Panc1 (cell line): ENCODE measurements around the gene CYP24A1. TPM values are rescaled to one million over a fixed set of nuclear protein-coding genes. Genes with fewer than 3 reads are reported as not detected.

Source experiments
- ATAC-seq: fragments of 200-7000 bp; cut with Tn5 transposase; 2 replicates; pipeline ENCODE4 v1.9.1; 2020; ENCODE audit warnings: mild to moderate bottlenecking, moderate library complexity
- BruUV-seq: library from RNA; stranded (reverse); fragments of 400-500 nt; replicated peaks from 2 replicates; lab custom pipeline; 2021; lab: Mats Ljungman, UMichigan
- CTCF ChIA-PET: fragments of 300-600 bp; sonication (Branson Sonifier 250); formaldehyde crosslinking; loops from one replicate; lab custom pipeline; 2022; ENCODE audit warnings: antibody characterized with exemption; lab: Charles Lee
- POLR2A ChIA-PET: fragments of 300-600 bp; sonication (Branson Sonifier 250); formaldehyde crosslinking; loops from one replicate; lab custom pipeline; 2022; ENCODE audit warnings: antibody characterized with exemption; lab: Charles Lee
- DNase-seq: peaks from one replicate; pipeline ENCODE4 v3.0.0-alpha.2; 2010; ENCODE audit warnings: low read depth, low spot score
- H3K27ac ChIP-seq: 2 replicates; pipeline ENCODE4 v1.5.1; 2011; ENCODE audit warnings: mild to moderate bottlenecking, low read length, inconsistent platforms
- H3K27me3 ChIP-seq: fragments of 200-500 bp; sonication (Bioruptor generic); 2 replicates; pipeline ENCODE4 v1.6.0; 2014; ENCODE audit warnings: low read length, inconsistent platforms; ENCODE audit not compliant: control insufficient read depth, insufficient read depth
- H3K36me3 ChIP-seq: fragments of 200-500 bp; sonication (Bioruptor generic); 2 replicates; pipeline ENCODE4 v1.5.1; 2014; ENCODE audit warnings: inconsistent platforms, mild to moderate bottlenecking, low read length, moderate library complexity; ENCODE audit not compliant: control insufficient read depth, insufficient read depth
- H3K4me1 ChIP-seq: 2 replicates; pipeline ENCODE4 v1.5.1; 2011; ENCODE audit warnings: inconsistent platforms, mild to moderate bottlenecking, low read length, moderate library complexity; ENCODE audit not compliant: control insufficient read depth, insufficient read depth
- H3K4me3 ChIP-seq, 2 experiments: 2 replicates each; pipeline ENCODE4 v1.5.1; 2011 to 2012; ENCODE audit warnings: low read depth in 2 of 2, low read length in 2 of 2, mild to moderate bottlenecking in 2 of 2, inconsistent platforms in 1 of 2, moderate library complexity in 1 of 2
- H3K9me3 ChIP-seq: fragments of 200-500 bp; sonication (Bioruptor generic); 2 replicates; pipeline ENCODE4 v1.5.1; 2014; ENCODE audit warnings: low read depth, mild to moderate bottlenecking, inconsistent platforms, low read length, moderate library complexity; ENCODE audit not compliant: control insufficient read depth, insufficient read depth
- CTCF ChIP-seq: fragments of 450-650 bp; IDR thresholded peaks from 2 replicates; pipeline ENCODE4 v1.5.1; 2017; ENCODE audit warnings: mild to moderate bottlenecking
- POLR2AphosphoS5 ChIP-seq: IDR thresholded peaks from 2 replicates; pipeline ENCODE4 v1.6.1; 2012; ENCODE audit warnings: mild to moderate bottlenecking, low read depth, low read length, moderate library complexity
- SIN3A ChIP-seq: IDR thresholded peaks from 2 replicates; pipeline ENCODE4 v1.6.1; 2012; ENCODE audit warnings: low read depth, mild to moderate bottlenecking, low read length, moderate library complexity, borderline replicate concordance; ENCODE audit not compliant: insufficient read depth
- TCF7L2 ChIP-seq: IDR thresholded peaks from 2 replicates; pipeline ENCODE4 v1.6.1; 2011; ENCODE audit warnings: mild to moderate bottlenecking, low read depth, low read length, inconsistent platforms
- in situ Hi-C: cut with HindIII; loops from 2 replicates; pipeline ENCODE4 v1.10.0; 2016; ENCODE audit warnings: low sequenced_read_pairs, low pct_unique_long_range_greater_than_20kb
- intact Hi-C: fragments of 100-400 bp; cut with micrococcal nuclease; formaldehyde crosslinking; loops from one replicate; pipeline ENCODE4 v1.10.0; 2022; ENCODE audit not compliant: unreplicated experiment
- total RNA-seq: library from RNA; stranded (reverse); gene quantifications from one replicate; pipeline ENCODE4 v1.2.1, GENCODE V29; 2021; ENCODE audit not compliant: unreplicated experiment
- TF ChIP-seq, protein P1 (sequence below), 2 experiments: IDR thresholded peaks; 2 replicates each; pipeline ENCODE4 v1.6.1; 2011 to 2012; ENCODE audit warnings: low read depth in 2 of 2, control low read depth in 1 of 2, low read length in 1 of 2, mild to moderate bottlenecking in 1 of 2, moderate library complexity in 1 of 2; ENCODE audit not compliant: insufficient read depth in 1 of 2

The CYP24A1 gene
- total RNA-seq, 1 experiment from 2014 or later: 3.0 TPM

DNA sequence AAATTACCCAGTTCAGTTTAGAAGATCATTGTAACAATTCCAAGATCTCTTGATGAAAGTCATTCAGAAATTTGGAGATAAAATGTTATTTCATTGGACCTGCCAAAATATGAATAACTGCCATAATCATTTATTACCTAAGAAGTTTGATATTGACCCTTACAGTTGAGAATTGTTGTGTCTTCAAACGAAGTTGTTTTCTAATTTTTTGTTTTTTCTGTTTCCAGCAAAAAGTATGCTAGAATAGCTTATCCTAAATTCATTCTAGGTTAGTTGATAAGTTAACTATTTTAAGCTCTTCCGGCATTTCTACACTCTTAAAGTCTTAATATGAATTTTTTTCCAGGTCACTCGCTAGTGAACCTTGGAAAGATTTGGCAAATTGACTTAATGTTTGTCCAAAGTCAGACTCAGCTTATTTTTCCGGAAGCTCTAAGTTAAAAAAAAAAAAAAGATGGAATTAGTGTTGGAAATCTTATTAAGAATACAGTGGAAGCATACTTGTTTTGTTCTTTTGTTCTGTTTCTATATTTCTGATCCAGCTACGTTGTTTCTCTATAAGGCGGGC, 28.9 kb downstream of the CYP24A1 start:
- H3K4me3 ChIP-seq: no peak overlapping the region
- ATAC-seq (no peak), DNase-seq (no peak)
- H3K4me1 ChIP-seq: peaks cover 6% of the 10 kb centered on the region; the same call in 1 of the 2 replicates
- no peak for TF ChIP-seq POLR2AphosphoS5
- no peak for TF ChIP-seq SIN3A
- no peak for TF ChIP-seq CTCF
- TF ChIP-seq, protein P1, sequence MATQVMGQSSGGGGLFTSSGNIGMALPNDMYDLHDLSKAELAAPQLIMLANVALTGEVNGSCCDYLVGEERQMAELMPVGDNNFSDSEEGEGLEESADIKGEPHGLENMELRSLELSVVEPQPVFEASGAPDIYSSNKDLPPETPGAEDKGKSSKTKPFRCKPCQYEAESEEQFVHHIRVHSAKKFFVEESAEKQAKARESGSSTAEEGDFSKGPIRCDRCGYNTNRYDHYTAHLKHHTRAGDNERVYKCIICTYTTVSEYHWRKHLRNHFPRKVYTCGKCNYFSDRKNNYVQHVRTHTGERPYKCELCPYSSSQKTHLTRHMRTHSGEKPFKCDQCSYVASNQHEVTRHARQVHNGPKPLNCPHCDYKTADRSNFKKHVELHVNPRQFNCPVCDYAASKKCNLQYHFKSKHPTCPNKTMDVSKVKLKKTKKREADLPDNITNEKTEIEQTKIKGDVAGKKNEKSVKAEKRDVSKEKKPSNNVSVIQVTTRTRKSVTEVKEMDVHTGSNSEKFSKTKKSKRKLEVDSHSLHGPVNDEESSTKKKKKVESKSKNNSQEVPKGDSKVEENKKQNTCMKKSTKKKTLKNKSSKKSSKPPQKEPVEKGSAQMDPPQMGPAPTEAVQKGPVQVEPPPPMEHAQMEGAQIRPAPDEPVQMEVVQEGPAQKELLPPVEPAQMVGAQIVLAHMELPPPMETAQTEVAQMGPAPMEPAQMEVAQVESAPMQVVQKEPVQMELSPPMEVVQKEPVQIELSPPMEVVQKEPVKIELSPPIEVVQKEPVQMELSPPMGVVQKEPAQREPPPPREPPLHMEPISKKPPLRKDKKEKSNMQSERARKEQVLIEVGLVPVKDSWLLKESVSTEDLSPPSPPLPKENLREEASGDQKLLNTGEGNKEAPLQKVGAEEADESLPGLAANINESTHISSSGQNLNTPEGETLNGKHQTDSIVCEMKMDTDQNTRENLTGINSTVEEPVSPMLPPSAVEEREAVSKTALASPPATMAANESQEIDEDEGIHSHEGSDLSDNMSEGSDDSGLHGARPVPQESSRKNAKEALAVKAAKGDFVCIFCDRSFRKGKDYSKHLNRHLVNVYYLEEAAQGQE (IDR thresholded peaks at IDR 0.05; ENCODE audit: insufficient read depth in 1 of 2, low read depth in 2 of 2, low read length in 1 of 2): no peak
- no peak for TF ChIP-seq TCF7L2
- ChIA-PET CTCF (interaction anchor here (0.6 kb wide), 1 partner anchor 205 kb away, joined by 3 read pairs; no protein-coding TSS in a partner anchor), POLR2A (no interaction called here)
- intact Hi-C loops (no loop called here), in situ Hi-C loops (no loop called here)
- H3K27me3 ChIP-seq: no peaks in the 10 kb centered on the region; the same call in 1 of the 2 replicates
- H3K27ac ChIP-seq: no peak overlapping the region
- no peaks in the 10 kb centered on the region for H3K9me3 ChIP-seq
- BruUV-seq: no TSS peak
- H3K36me3 ChIP-seq: no peaks in the 10 kb centered on the region

DNA sequence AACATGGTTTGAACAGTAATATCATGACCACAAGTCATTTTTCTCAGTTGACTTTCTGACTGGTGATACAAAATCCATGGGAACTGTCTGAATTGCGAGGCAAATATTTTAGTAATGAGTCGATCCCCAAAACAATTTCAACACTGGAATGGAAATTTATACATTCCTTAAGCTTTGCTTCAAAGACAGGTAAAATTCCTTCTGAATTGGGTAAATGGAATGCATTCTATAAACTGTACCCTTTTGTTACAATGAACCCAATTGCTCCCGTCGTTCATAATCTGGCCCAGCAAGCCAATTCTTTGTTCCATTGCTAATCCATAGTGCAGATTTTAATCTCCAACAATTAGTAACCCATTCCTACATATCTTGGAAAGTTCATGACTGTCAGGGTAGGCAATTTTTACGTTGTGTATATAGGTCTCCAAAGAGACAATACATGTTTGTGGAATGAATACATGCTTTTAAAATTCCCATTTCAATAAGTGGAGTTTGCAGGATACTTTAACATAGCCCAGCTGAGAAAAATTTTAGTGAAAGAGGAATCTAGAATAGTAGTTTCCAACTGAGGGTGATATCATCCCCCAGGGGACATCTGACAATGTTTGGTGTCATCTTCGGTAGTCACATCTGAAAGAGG, 32.7 kb downstream of the CYP24A1 start:
- no peaks in the 10 kb centered on the region; the same call in 1 of the 2 replicates for H3K4me1 ChIP-seq
- ATAC-seq (no peak), DNase-seq (no peak)
- POLR2A ChIA-PET: no interaction called here
- no peak overlapping the region for H3K4me3 ChIP-seq
- CTCF ChIA-PET: interaction anchor here (0.5 kb wide), 1 partner anchor 13 kb away, joined by 4 read pairs; no protein-coding TSS in a partner anchor
- intact Hi-C loops (no loop called here), in situ Hi-C loops (no loop called here)
- H3K36me3 ChIP-seq: no peaks in the 10 kb centered on the region
- TF ChIP-seq, protein P1 (IDR thresholded peaks at IDR 0.05; ENCODE audit: insufficient read depth in 1 of 2, low read depth in 2 of 2, low read length in 1 of 2): no peak
- TF ChIP-seq TCF7L2: no peak
- no peaks in the 10 kb centered on the region for H3K9me3 ChIP-seq
- BruUV-seq: no TSS peak
- no peaks in the 10 kb centered on the region; the same call in 1 of the 2 replicates for H3K27me3 ChIP-seq
- no peak overlapping the region for H3K27ac ChIP-seq
